ENCODE measurements around the gene IL20RB. TPM values are rescaled to one million over a fixed set of nuclear protein-coding genes. Genes with fewer than 3 reads are reported as not detected.

The IL20RB gene
- total and polyA plus RNA-seq, 7 experiments from 2014 or later: 0.33 to 3.5 (median 2.4) TPM; not detected in 1

DNA sequence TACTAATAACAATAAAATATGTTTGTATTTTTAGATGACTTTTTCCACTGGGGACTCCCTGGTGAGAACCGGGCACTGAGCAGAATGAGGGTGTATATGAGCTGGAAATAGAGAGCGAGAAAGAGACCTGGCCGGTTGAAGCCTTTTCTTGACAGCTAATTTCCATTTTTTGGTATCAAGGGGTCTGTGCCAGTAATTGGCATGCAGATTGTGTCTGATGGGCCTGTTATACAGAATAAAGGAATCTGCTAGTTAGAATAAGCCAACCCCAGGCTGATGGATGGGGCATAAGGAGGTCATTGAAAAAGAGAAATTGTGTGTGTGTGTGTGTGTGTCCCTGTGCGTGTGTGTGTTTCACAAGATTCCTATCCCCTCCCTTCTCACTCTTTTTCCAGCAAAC lies 83.9 kb downstream of the IL20RB start:
- H3K4me3 ChIP-seq (ENCODE audit: low read length): no peak overlapping the region
- Mint-ChIP-seq H3K27ac (peak overlapping the region in 1 of 9 donors; percentile 7), H3K36me3 (no peaks in the 10 kb centered on the region), H3K4me1 (no peaks in the 10 kb centered on the region), H3K9me3 (no peaks in the 10 kb centered on the region), H3K4me3 (no peak overlapping the region), H3K27me3 (peaks cover 0 to 13% (median 7%) of the 10 kb centered on the region in 5 donors)
- H3K4me1 ChIP-seq (ENCODE audit: control insufficient read depth in 2 of 2, insufficient read depth in 2 of 2, low read length in 2 of 2): no peaks in the 10 kb centered on the region
- ATAC-seq (no peak), DNase-seq (no peak)
- no peak overlapping the region for H3K27ac ChIP-seq (ENCODE audit: low read depth, low read length)
- CTCF ChIA-PET: no interaction called here
- POLR2A ChIA-PET: no interaction called here
- no peaks in the 10 kb centered on the region for H3K27me3 ChIP-seq (ENCODE audit: control insufficient read depth in 2 of 2, insufficient read depth in 2 of 2, low read length in 2 of 2)
- intact Hi-C loops (cut with micrococcal nuclease): no loop called here
- H3K9me3 ChIP-seq (ENCODE audit: control insufficient read depth in 2 of 3, low read length in 3 of 3): no peaks in the 10 kb centered on the region
- no peaks in the 10 kb centered on the region for H3K36me3 ChIP-seq (ENCODE audit: control insufficient read depth in 2 of 3, insufficient read depth in 3 of 3, low read length in 3 of 3)

DNA sequence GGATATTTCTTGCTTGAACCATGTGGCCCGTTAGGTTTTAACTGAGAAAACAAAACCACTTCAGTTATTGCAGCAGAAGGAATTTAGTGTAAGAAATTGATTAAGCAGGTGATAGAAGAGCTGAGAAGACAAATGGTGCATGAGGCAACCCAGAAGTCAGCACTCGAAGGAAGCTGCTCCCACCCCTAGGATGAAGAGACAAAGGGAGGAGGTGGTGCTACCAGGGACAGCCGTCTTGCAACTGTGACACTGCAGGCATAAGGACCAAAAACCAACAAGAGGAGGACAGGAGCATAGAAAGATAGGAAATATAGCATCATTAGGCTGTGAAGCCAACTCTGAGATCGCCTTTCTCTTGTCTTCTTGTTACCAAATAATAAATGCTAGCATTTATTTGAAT lies 89.0 kb downstream of the IL20RB start:
- CTCF ChIA-PET: no interaction called here
- Histone ChIP-seq H3K27ac (ENCODE audit: low read depth, low read length) (no peak overlapping the region), H3K4me3 (ENCODE audit: low read length) (no peak overlapping the region), H3K27me3 (ENCODE audit: control insufficient read depth in 2 of 2, insufficient read depth in 2 of 2, low read length in 2 of 2) (no peaks in the 10 kb centered on the region), H3K9me3 (ENCODE audit: control insufficient read depth in 2 of 3, low read length in 3 of 3) (no peaks in the 10 kb centered on the region), H3K36me3 (ENCODE audit: control insufficient read depth in 2 of 3, insufficient read depth in 3 of 3, low read length in 3 of 3) (no peaks in the 10 kb centered on the region), H3K4me1 (ENCODE audit: control insufficient read depth in 2 of 2, insufficient read depth in 2 of 2, low read length in 2 of 2) (no peaks in the 10 kb centered on the region)
- ATAC-seq (no peak), DNase-seq (no peak)
- no peak overlapping the region for H3K4me3 Mint-ChIP-seq
- no peaks in the 10 kb centered on the region for H3K4me1 Mint-ChIP-seq
- H3K27ac Mint-ChIP-seq: no peak overlapping the region
- intact Hi-C loops (cut with micrococcal nuclease): no loop called here
- H3K36me3 Mint-ChIP-seq: no peaks in the 10 kb centered on the region
- peaks cover 3 to 22% (median 7%) of the 10 kb centered on the region in 5 donors for H3K27me3 Mint-ChIP-seq
- H3K9me3 Mint-ChIP-seq: no peaks in the 10 kb centered on the region
- POLR2A ChIA-PET: no interaction called here

DNA sequence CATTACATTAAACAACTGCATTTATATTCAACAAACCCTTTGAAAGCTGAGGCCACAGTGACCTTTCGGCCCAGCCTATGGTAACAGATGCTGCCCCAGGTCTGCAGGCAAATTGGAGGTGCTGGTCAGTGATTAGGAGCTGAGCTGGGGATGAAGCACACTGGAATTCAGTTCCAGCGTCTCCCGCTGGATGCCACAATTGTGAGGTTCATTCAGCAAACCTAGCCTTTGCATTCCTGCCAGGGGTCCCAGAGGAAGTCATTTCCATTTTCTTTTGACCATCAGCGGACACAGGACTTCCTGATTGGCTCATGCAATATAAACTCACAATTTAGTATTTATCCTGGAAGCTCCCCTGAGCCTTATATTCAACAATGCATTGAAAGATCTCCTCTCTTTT lies 89.5 kb downstream of the IL20RB start:
- ATAC-seq: no peak
- CTCF ChIA-PET: no interaction called here
- POLR2A ChIA-PET: interaction anchor here (0.6 kb wide), 1 partner anchor 291 kb away, joined by 3 read pairs; no protein-coding TSS in a partner anchor

DNA sequence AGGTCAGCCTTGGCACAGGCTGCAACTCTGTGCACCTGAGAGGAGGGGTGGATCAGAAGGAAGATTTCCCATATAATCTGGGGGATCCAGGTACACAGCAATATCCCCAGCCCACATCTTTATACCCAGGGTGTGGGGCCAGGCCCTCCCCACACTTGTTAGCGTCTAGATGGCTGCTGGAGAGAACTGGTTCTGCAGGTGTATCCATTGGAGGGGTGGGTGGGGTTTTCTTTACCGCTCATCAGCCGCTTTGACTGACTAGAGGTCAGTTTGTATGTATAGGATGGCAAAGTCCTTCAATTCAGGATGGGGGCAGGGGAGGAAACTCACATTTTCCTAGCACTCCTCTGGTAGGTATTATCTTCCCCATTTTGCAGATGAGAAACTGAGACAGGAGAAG lies 92.5 kb downstream of the IL20RB start:
- intact Hi-C loops (cut with micrococcal nuclease): no loop called here
- Histone ChIP-seq H3K27me3 (ENCODE audit: control insufficient read depth in 2 of 2, insufficient read depth in 2 of 2, low read length in 2 of 2) (no peaks in the 10 kb centered on the region), H3K4me1 (ENCODE audit: control insufficient read depth in 2 of 2, insufficient read depth in 2 of 2, low read length in 2 of 2) (no peaks in the 10 kb centered on the region), H3K27ac (ENCODE audit: low read depth, low read length) (no peak overlapping the region), H3K4me3 (ENCODE audit: low read length) (no peak overlapping the region), H3K9me3 (ENCODE audit: control insufficient read depth in 2 of 3, low read length in 3 of 3) (no peaks in the 10 kb centered on the region), H3K36me3 (ENCODE audit: control insufficient read depth in 2 of 3, insufficient read depth in 3 of 3, low read length in 3 of 3) (no peaks in the 10 kb centered on the region)
- H3K36me3 Mint-ChIP-seq: no peaks in the 10 kb centered on the region
- no peak overlapping the region for H3K4me3 Mint-ChIP-seq
- CTCF ChIA-PET: no interaction called here
- DNase-seq: no peak
- H3K9me3 Mint-ChIP-seq: no peaks in the 10 kb centered on the region
- POLR2A ChIA-PET: no interaction called here
- H3K4me1 Mint-ChIP-seq: no peaks in the 10 kb centered on the region
- H3K27me3 Mint-ChIP-seq: peaks cover 0 to 14% (median 3%) of the 10 kb centered on the region in 5 donors
- no peak for ATAC-seq
- H3K27ac Mint-ChIP-seq: no peak overlapping the region

More for the DNA sequence above, 89.5 kb downstream of the IL20RB start:
- H3K27me3 ChIP-seq (ENCODE audit: control insufficient read depth in 2 of 2, insufficient read depth in 2 of 2, low read length in 2 of 2): no peaks in the 10 kb centered on the region
- intact Hi-C loops (cut with micrococcal nuclease): no loop called here
- no peak overlapping the region for H3K27ac ChIP-seq (ENCODE audit: low read depth, low read length)
- no peak for DNase-seq
- no peak overlapping the region for H3K4me3 Mint-ChIP-seq
- H3K4me1 ChIP-seq (ENCODE audit: control insufficient read depth in 2 of 2, insufficient read depth in 2 of 2, low read length in 2 of 2): no peaks in the 10 kb centered on the region
- H3K27ac Mint-ChIP-seq: no peak overlapping the region
- no peak overlapping the region for H3K4me3 ChIP-seq (ENCODE audit: low read length)
- no peaks in the 10 kb centered on the region for H3K36me3 ChIP-seq (ENCODE audit: control insufficient read depth in 2 of 3, insufficient read depth in 3 of 3, low read length in 3 of 3)
- H3K36me3 Mint-ChIP-seq: no peaks in the 10 kb centered on the region
- H3K27me3 Mint-ChIP-seq: peaks cover 0 to 22% (median 7%) of the 10 kb centered on the region in 5 donors
- no peaks in the 10 kb centered on the region for H3K9me3 Mint-ChIP-seq
- no peaks in the 10 kb centered on the region for H3K9me3 ChIP-seq (ENCODE audit: control insufficient read depth in 2 of 3, low read length in 3 of 3)
- H3K4me1 Mint-ChIP-seq: no peaks in the 10 kb centered on the region

DNA sequence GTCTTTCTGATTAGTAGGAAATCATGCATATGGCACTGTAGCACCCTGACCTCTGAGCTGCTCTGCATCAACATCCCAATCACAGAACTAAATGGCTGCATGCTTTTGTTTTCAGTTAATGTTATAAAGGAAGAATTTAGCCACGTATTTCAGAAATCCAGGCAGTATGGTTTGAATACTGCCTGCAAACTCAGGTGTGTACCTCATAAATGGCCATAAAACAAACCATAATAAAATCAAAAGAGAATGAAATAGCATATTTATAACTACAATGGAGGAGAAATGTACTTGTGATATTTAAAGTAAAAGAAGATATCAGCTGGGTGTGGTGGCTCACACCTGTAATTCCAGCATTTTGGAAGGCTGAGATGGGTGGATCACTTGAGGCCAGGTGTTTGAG lies 94.5 kb downstream of the IL20RB start:
- intact Hi-C loops (cut with micrococcal nuclease): no loop called here
- CTCF ChIA-PET: no interaction called here

More for the DNA sequence above, 94.5 kb downstream of the IL20RB start:
- Histone ChIP-seq H3K27me3 (ENCODE audit: control insufficient read depth in 2 of 2, insufficient read depth in 2 of 2, low read length in 2 of 2) (no peaks in the 10 kb centered on the region), H3K9me3 (ENCODE audit: control insufficient read depth in 2 of 3, low read length in 3 of 3) (no peaks in the 10 kb centered on the region), H3K4me1 (ENCODE audit: control insufficient read depth in 2 of 2, insufficient read depth in 2 of 2, low read length in 2 of 2) (no peaks in the 10 kb centered on the region), H3K36me3 (ENCODE audit: control insufficient read depth in 2 of 3, insufficient read depth in 3 of 3, low read length in 3 of 3) (no peaks in the 10 kb centered on the region), H3K27ac (ENCODE audit: low read depth, low read length) (no peak overlapping the region), H3K4me3 (ENCODE audit: low read length) (no peak overlapping the region)
- H3K9me3 Mint-ChIP-seq: no peaks in the 10 kb centered on the region
- ATAC-seq: no peak
- POLR2A ChIA-PET: no interaction called here
- no peak overlapping the region for H3K4me3 Mint-ChIP-seq
- no peaks in the 10 kb centered on the region for H3K36me3 Mint-ChIP-seq
- no peak overlapping the region for H3K27ac Mint-ChIP-seq
- peaks cover 0 to 9% (median 4%) of the 10 kb centered on the region in 5 donors for H3K27me3 Mint-ChIP-seq
- no peaks in the 10 kb centered on the region for H3K4me1 Mint-ChIP-seq
- DNase-seq: no peak

Other genes with a start within 250 kb of the IL20RB start
- 10 to 100 TPM; 39.7 to 50.7 (median 43.6) TPM for gene STAG1, start 205.6 kb upstream of the IL20RB start, total RNA-seq
- 10 to 100 TPM; 18.5 to 19.2 TPM for gene STAG1, start 205.6 kb upstream of the IL20RB start, polyA plus RNA-seq
- under 1 TPM in 1 of 5 experiments, not detected in 4; 0.60 TPM for gene SLC35G2, start 138.9 kb upstream of the IL20RB start, total RNA-seq
- gene SLC35G2, start 138.9 kb upstream of the IL20RB start, polyA plus RNA-seq: under 1 TPM in 1 of 2 donors, not detected in 1; 0.10 TPM
- gene NCK1, start 95.8 kb upstream of the IL20RB start, total RNA-seq: 10 to 100 TPM; 41.1 to 59.6 (median 47.3) TPM
- gene NCK1, start 95.8 kb upstream of the IL20RB start, polyA plus RNA-seq: 10 to 100 TPM; 39.1 to 51.4 TPM

Measured in naive thymus-derived CD4-positive, alpha-beta T cell (primary cell).